Liver (tissue), 3 donors: ENCODE data around the gene C10orf95.

ENCODE experiments used
- ATF3 ChIP-seq: IDR thresholded peaks from 2 replicates; pipeline ENCODE4 v1.6.1; 2016; ENCODE audit warnings: antibody characterized with exemption
- CTCF ChIP-seq: fragments of 150-350 bp; IDR thresholded peaks from 2 replicates; pipeline ENCODE4 v1.5.1; 2017; ENCODE audit warnings: improper control_type of control experiment, low read depth, low read length; ENCODE audit not compliant: missing input control
- JUND ChIP-seq, 2 donors: IDR thresholded peaks; 2 replicates each; pipeline ENCODE4 v1.6.1; 2016; ENCODE audit warnings: antibody characterized with exemption in 2 of 2
- MAX ChIP-seq: IDR thresholded peaks from 2 replicates; pipeline ENCODE4 v1.6.1; 2016; ENCODE audit warnings: antibody characterized with exemption
- TAF1 ChIP-seq: conservative IDR thresholded peaks from 2 replicates; pipeline ENCODE4 v1.6.1; 2016; ENCODE audit warnings: antibody characterized with exemption, mild to moderate bottlenecking
- donor health status: healthy.
- donor health status: healthy.

- TF ChIP-seq ATF3 (no peak), CTCF (no peak), MAX (no peak), JUND (IDR thresholded peaks at IDR 0.05) (no peak), TAF1 (no peak)
Measured at GRCh38 chr10:102491136-102491535, 39.8 kb upstream of the C10orf95 start.
